Superior temporal gyrus (tissue), 1 donor: ENCODE results near the gene HOTAIR.

Source experiments
- DNase-seq: peaks from one replicate; pipeline ENCODE4 v3.0.0-alpha.2; 2016; ENCODE audit errors: extremely low spot score

The HOTAIR gene

DNA sequence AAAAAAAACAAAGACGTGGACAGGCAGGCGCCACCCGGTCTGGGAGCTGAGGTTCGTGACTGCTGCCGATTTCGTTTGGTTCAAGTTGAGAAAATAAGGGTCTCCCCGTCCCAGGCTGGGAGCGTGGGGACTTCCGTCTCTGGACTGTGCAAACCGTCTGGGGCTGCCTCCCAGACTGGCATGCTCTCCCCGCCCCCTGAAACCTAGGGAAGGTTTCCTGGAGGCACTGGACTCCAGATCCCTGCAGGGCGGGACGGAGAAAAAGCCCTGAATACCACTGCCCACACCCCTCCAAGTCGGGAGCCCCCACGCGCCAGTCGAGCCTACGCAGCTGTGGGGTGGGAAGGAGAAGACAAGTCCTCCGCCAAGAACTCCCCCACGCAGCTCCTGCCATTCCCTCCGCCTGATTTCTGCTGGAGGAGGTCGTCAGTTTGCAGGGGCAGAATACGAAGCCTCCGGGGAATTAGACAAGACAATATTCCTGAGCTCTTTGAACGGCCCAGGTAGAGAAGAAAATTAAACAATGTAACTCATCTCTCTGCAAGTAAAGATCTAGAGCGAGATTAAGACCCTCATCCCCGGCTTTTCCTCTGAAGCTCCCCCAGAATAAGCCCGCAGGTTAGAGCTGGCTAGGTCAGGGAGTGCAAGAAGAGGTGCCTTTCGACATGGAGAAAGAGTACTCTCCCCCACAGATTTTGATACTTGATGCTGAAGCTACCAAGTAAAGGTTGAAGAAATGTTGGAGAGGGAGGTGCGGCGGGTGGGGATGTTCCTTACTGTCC is 46.5 kb downstream of the HOTAIR start:
- DNase-seq, result no peak

- no peak for DNase-seq
Observed at GRCh38 chr12:53927220-53928029, 47.3 kb downstream of the HOTAIR start.

DNA sequence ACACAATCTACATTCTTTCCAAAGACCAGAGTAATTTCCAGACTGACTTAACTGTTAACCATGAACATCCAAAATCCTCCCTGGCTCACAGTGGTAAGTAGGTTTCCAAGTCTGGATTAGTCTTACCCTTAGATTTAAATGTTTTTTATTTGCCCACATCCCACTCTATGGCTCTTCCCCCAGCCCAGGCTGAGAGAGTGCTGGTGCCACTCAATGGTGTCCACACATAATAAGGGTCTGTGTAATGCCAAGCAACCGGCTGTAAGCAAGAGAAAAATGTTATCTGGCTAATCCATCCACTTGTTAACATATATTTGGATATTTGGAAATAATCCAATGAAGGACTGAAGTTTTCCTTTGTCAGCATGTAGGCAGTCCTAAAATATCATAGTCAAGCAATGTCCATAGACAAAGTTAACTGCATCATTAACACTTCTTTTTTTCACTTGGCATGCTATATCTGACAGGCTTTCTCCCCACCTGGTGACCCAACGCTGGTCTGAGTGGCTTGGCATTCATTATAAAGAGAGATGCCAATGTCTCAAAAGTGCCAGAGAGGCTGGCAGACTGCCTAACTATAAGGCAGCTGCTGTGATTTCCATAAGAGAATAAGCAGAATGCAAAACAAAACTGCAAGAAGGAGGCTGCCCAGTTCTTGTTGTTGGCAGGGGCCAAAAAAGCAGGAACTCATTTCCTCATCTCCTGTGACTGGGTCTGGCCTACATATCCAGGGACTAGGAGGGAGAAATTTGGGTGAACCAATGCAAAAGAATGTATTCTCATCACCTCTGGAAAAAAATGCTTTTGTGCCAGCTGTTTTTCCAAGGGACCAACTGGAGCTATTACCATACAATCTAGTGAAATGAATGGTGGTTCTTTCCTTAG is 50.0 kb downstream of the HOTAIR start:
- DNase-seq, result no peak

- no peak for DNase-seq
Observed at GRCh38 chr12:53916788-53917655, 57.7 kb downstream of the HOTAIR start.
